ENCODE measurements around the gene NLRP6.
"Not testable (repeated sequence)": the region's sequence is repeated elsewhere in the genome, so short reads cannot be mapped to it uniquely, and the experiment has no call there.

NLRP6 gene

DNA sequence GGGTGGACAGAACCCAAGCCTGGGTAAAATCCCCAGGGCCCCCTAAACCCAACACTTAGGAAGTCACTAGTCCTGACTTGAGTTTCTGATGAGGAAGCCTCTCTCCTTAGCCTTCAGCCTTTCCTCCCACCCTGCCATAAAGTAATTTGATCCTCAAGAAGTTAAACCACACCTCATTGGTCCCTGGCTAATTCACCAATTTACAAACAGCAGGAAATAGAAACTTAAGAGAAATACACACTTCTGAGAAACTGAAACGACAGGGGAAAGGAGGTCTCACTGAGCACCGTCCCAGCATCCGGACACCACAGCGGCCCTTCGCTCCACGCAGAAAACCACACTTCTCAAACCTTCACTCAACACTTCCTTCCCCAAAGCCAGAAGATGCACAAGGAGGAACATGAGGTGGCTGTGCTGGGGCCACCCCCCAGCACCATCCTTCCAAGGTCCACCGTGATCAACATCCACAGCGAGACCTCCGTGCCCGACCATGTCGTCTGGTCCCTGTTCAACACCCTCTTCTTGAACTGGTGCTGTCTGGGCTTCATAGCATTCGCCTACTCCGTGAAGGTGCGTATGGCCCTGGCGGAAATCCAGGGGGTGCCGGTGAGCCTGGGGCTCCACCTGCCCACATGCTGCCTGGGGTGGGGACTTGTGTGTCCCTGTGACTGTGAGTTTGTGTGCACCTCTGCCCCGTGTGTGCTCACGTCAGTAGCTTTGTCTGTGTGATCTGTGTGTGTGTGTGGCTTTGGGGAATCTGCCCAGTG lies 35.8 kb downstream of the NLRP6 start, which contains the start of gene IFITM1:
Gene IFITM1 (plus strand): TSS at position 254 of the 767 bp plus-strand sequence. CDS start 131 bp downstream, at position 385.
- Histone ChIP-seq H3K9me3 (ENCODE audit: insufficient read depth, low read depth, low read length) (no peaks in the 10 kb centered on the region), H3K9ac (ENCODE audit: low read depth, low read length) (peak within 1 kb of the TSS; percentile 73), H3K4me1 (ENCODE audit: insufficient read depth, low read length) (peaks cover 44% of the 10 kb centered on the region), H3K27me3 (ENCODE audit: insufficient read depth, low read length) (peaks cover 32% of the 10 kb centered on the region), H3K4me3 (ENCODE audit: low read length) (peak within 1 kb of the TSS; percentile 67), H3K36me3 (ENCODE audit: insufficient read depth, low read length) (peaks cover 7% of the 10 kb centered on the region; the same call in 1 of the 2 replicates), H3K27ac (ENCODE audit: low read depth, low read length) (peak within 1 kb of the TSS; percentile 84; the same call in 1 of the 2 replicates)
- 3% methylated on average over 18 of the region's 18 CpGs for WGBS

DNA sequence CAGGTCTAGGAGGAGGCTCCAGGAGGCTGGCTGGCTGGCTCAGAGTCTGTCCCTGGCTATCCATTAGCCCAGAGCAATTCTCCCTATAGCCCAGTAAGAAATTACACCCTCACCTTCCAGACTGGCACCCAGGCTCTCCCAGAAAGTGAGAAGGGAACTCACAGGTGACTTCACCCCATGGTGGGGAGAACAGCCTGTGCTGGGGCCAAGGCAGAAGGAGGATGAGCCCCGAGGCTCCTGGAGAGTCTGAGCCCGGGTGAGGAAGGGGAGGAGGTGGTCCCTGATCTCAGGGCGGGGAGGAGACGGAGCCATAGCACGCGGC lies 36.3 kb downstream of the NLRP6 start:
- H3K36me3 ChIP-seq (ENCODE audit: insufficient read depth, low read length); H3K9me3 ChIP-seq (ENCODE audit: insufficient read depth, low read depth, low read length); H3K27ac ChIP-seq (ENCODE audit: low read depth, low read length): not testable (repeated sequence)
- Histone ChIP-seq H3K4me1 (ENCODE audit: insufficient read depth, low read length) (peaks cover 39% of the 10 kb centered on the region), H3K9ac (ENCODE audit: low read depth, low read length) (peak overlapping the region; percentile 44), H3K27me3 (ENCODE audit: insufficient read depth, low read length) (peaks cover 32% of the 10 kb centered on the region), H3K4me3 (ENCODE audit: low read length) (peak overlapping the region; percentile 67)
- 0% methylated on average over 4 of the region's 6 CpGs for WGBS

DNA sequence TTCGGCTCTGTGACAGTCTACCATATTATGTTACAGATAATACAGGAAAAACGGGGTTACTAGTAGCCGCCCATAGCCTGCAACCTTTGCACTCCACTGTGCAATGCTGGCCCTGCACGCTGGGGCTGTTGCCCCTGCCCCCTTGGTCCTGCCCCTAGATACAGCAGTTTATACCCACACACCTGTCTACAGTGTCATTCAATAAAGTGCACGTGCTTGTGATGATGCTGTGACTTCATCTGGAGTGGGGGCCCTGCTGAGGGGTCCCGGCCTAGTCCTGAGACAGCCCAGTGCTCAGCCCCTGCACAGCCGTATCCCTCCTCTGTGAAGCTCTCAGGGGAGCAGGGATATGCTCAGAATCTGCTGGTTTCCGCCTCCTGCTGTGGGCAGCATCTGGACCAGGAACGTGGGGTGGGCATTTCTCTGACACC lies 36.9 kb downstream of the NLRP6 start:
- Histone ChIP-seq H3K27ac (ENCODE audit: low read depth, low read length) (no peak overlapping the region), H3K4me3 (ENCODE audit: low read length) (peak overlapping the region; percentile 67), H3K27me3 (ENCODE audit: insufficient read depth, low read length) (peaks cover 32% of the 10 kb centered on the region), H3K9ac (ENCODE audit: low read depth, low read length) (peak overlapping the region; percentile 73), H3K36me3 (ENCODE audit: insufficient read depth, low read length) (peaks cover 7% of the 10 kb centered on the region; the same call in 1 of the 2 replicates), H3K4me1 (ENCODE audit: insufficient read depth, low read length) (peaks cover 33% of the 10 kb centered on the region), H3K9me3 (ENCODE audit: insufficient read depth, low read depth, low read length) (no peaks in the 10 kb centered on the region)
- 15% methylated on average over 9 of the region's 9 CpGs for WGBS

DNA sequence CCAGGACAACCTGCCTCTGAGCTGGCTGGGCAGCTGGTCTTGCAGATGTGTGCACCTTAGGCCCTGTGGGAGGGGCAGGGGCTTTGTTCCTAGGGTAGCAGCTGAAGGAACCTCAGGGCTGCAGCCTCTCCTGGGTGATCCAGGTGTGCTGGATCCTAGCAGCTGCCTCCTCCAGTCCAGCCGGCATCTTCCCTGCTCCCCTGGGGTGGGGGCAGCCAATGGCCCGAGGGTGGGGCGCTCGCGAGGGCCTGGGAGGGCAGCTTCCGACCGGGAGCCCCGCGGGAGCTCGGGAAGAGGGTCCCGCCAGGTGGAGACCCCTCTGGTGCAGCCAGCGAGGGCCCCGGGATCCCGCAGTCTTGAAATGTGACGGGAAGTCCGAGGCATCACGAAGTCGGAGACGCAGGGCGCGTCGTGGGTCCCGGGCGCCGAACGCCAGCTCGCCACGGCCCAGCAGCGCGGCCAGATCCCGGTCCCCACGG lies 37.3 kb downstream of the NLRP6 start:
- H3K4me3 ChIP-seq (ENCODE audit: low read length), result peak overlapping the region; percentile 67
- H3K4me1 ChIP-seq (ENCODE audit: insufficient read depth, low read length), result peaks cover 33% of the 10 kb centered on the region
- H3K27ac ChIP-seq (ENCODE audit: low read depth, low read length), result peak overlapping the region; percentile 84; the same call in 1 of the 2 replicates
- H3K36me3 ChIP-seq (ENCODE audit: insufficient read depth, low read length), result peaks cover 7% of the 10 kb centered on the region; the same call in 1 of the 2 replicates
- H3K9ac ChIP-seq (ENCODE audit: low read depth, low read length), result peak overlapping the region; percentile 73
- peaks cover 32% of the 10 kb centered on the region for H3K27me3 ChIP-seq (ENCODE audit: insufficient read depth, low read length)
- H3K9me3 ChIP-seq (ENCODE audit: insufficient read depth, low read depth, low read length), result no peaks in the 10 kb centered on the region
- 1% methylated on average over 32 of the region's 32 CpGs for WGBS

DNA sequence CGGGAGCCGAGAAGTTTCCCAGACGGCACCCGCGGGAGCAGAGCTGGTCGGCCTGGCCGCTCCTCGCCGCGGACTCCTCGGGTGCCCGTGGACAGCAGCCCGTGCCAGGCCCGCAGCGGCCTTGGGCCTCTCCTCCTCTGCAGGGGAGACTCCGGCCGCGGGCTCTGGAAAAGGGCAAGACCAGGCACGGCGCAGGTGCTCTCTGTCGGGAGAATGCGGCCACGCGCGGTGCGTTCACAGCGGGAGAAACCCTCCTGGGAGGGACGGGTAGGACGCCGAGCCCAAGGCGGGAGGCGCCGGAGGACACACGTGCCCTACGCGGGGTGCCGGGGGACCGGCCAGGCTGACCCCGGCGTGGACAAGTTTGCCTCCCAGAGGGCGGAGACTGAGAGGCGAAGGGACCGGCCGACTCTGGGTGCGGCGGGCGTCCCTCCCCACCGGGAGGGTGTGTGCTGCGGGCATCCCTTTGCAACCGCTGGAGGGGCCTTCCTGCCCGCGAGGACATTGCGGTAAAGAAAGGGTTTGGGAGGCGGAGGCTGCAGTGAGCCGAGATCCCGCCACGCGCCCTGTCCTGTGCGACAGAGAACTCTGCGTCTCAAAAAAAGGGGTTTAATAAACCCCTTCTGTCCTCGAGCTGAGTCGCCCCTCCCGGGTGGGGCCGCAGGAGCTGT lies 38.0 kb downstream of the NLRP6 start:
- Histone ChIP-seq H3K4me3 (ENCODE audit: low read length) (peak overlapping the region; percentile 67), H3K36me3 (ENCODE audit: insufficient read depth, low read length) (peaks cover 7% of the 10 kb centered on the region; the same call in 1 of the 2 replicates), H3K9ac (ENCODE audit: low read depth, low read length) (peak overlapping the region; percentile 73), H3K27ac (ENCODE audit: low read depth, low read length) (peak overlapping the region; percentile 84), H3K9me3 (ENCODE audit: insufficient read depth, low read depth, low read length) (no peaks in the 10 kb centered on the region), H3K4me1 (ENCODE audit: insufficient read depth, low read length) (peaks cover 33% of the 10 kb centered on the region), H3K27me3 (ENCODE audit: insufficient read depth, low read length) (peaks cover 32% of the 10 kb centered on the region)
- 2% methylated on average over 64 of the region's 64 CpGs for WGBS

DNA sequence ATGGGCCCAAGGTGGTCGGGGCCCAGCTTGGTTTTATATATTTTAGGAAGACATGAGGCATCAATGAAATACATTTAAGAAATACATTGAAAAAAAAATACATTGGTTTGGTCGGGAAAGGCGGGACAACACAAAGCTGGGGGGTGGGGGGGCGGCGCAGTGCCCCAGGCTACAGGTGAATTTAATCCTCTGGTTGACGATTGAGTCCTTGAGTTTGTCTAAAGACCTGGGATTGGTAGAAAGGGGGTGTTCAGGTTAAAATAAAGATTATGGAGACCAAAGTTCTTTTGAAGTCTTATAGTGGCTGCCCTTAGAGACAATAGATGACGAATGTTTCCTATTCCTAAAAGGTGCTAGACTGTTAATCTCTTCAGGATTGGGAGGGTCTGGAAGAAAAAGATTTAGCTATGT lies 38.7 kb downstream of the NLRP6 start:
- Histone ChIP-seq H3K9me3 (ENCODE audit: insufficient read depth, low read depth, low read length) (no peaks in the 10 kb centered on the region), H3K9ac (ENCODE audit: low read depth, low read length) (peak overlapping the region; percentile 73), H3K27me3 (ENCODE audit: insufficient read depth, low read length) (peaks cover 30% of the 10 kb centered on the region), H3K27ac (ENCODE audit: low read depth, low read length) (peak overlapping the region; percentile 84; the same call in 1 of the 2 replicates), H3K4me1 (ENCODE audit: insufficient read depth, low read length) (peaks cover 31% of the 10 kb centered on the region), H3K4me3 (ENCODE audit: low read length) (peak overlapping the region; percentile 67), H3K36me3 (ENCODE audit: insufficient read depth, low read length) (peaks cover 7% of the 10 kb centered on the region; the same call in 1 of the 2 replicates)
- 4% methylated on average over 7 of the region's 7 CpGs for WGBS

DNA sequence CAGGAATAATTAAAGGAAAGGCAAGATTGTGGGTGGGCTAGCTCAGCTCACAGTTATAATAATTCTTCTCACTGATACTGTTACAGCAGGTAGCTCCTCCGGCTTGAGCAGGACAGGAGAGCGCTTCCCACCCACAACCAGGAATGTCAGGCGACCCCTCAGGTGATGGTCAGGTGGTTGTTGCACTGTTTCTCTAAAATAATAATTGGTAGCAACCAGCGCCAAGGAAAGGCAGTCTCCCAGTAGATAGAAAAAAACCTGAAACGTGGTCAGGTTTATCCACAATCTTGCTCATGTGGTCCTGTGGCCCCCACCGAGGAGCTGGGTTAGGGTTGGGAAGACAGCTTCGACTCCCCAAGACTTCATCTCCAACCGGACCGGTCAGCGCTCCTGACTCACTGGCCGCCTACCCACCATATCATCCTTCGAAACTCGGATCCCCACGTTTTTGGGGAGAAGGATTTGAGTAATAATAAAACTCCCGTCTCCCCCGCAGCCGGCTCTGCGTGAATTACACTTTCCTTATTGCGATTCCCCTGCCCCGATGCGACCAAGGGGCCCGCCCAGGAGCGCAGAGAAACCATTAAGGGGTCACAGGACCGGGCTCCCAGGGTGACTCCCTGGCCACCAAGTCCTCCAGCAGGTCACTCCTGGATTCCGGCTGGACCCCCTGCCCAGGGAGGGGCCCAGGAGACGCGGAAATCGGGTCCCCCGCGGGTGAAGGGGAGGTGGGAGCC lies 39.6 kb downstream of the NLRP6 start:
- WGBS, result 3% methylated on average over 14 of the region's 30 CpGs
- H3K9ac ChIP-seq (ENCODE audit: low read depth, low read length), result peak overlapping the region; percentile 47
- peak overlapping the region; percentile 84 for H3K27ac ChIP-seq (ENCODE audit: low read depth, low read length)
- H3K27me3 ChIP-seq (ENCODE audit: insufficient read depth, low read length), result peaks cover 28% of the 10 kb centered on the region
- peak overlapping the region; percentile 67 for H3K4me3 ChIP-seq (ENCODE audit: low read length)
- not testable (repeated sequence) for H3K9me3 ChIP-seq (ENCODE audit: insufficient read depth, low read depth, low read length); H3K36me3 ChIP-seq (ENCODE audit: insufficient read depth, low read length)
- peaks cover 23% of the 10 kb centered on the region for H3K4me1 ChIP-seq (ENCODE audit: insufficient read depth, low read length)

DNA sequence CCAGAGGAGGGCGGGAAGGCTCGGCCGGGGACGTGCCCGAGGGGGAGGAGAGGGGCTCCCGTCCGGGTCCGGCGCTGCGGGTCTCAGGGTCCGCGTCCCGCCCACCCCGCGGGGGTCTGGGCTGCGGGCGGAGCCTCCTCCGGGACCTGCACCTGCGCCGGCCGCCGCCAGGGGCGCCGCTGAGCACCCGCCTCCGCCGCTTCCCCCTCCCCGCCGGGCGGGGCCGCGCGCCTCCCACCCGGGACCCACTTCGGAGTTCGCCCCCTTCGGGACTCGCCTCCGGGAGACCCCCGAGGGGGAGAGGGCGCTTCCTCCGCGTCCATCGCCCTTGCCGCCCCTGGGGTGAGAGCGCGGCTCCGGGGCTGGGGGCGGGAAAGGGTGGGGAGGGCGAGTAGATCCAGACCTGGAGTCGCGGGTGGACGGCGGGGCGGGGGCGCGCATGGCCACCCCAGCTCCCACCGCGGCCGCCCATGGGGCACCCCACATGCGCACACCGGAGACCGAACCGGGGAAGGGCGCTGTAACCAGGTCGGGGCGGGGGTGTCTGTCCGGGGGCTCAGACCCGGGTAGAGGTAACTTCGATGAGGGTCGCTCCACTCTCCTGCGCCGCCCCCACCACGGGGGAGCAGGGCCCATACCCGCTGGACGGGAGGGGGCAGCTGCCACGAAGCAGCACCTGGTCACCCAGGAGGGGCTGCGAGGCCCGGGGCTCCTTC lies 40.4 kb downstream of the NLRP6 start:
- Histone ChIP-seq H3K27me3 (ENCODE audit: insufficient read depth, low read length) (peaks cover 28% of the 10 kb centered on the region), H3K4me1 (ENCODE audit: insufficient read depth, low read length) (peaks cover 15% of the 10 kb centered on the region), H3K4me3 (ENCODE audit: low read length) (peak overlapping the region; percentile 37)
- not testable (repeated sequence) for H3K9me3 ChIP-seq (ENCODE audit: insufficient read depth, low read depth, low read length); H3K27ac ChIP-seq (ENCODE audit: low read depth, low read length); H3K9ac ChIP-seq (ENCODE audit: low read depth, low read length); H3K36me3 ChIP-seq (ENCODE audit: insufficient read depth, low read length)
- 6% methylated on average over 7 of the region's 79 CpGs for WGBS

DNA sequence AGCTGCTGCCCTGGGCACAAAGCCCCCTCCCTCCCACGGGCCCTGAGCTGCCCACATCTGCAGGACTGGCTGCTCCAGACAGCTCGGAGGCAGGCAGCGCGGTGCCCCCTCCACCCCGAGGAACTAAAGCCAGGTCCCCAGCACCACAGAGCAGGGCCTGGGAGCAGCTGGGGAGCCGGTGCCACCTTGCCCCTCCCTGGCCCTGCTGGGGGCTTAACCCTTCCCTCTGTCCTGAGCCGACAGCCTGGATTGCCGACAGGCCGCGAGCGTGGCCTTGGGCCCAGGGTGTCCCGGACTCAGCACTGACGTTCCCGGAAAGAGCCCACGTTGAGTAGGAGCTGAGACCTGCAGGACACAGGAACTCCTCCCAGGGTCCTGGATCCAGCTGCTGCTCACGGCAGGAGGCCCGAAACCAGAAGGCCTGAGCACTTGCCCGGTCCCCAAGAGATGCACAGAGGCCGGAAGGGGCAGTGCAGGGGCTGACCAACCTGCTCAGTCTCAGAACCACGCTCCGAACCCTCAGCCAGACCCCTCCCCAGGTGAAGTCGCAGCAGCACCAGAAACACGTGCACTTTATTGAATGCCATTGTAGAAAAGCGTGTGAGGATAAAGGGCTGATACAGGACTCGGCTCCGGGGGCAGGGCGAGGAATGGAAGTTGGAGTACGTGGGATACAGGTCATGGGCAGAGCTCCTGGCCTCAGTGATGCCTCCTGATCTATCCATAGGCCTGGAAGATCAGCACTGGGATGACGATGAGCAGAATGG lies 41.1 kb downstream of the NLRP6 start:
- H3K4me3 ChIP-seq (ENCODE audit: low read length), result peak overlapping the region; percentile 37
- H3K27me3 ChIP-seq (ENCODE audit: insufficient read depth, low read length), result peaks cover 28% of the 10 kb centered on the region
- 21% methylated on average over 19 of the region's 29 CpGs for WGBS
- H3K9ac ChIP-seq (ENCODE audit: low read depth, low read length); H3K27ac ChIP-seq (ENCODE audit: low read depth, low read length); H3K36me3 ChIP-seq (ENCODE audit: insufficient read depth, low read length); H3K9me3 ChIP-seq (ENCODE audit: insufficient read depth, low read depth, low read length): not testable (repeated sequence)
- peaks cover 18% of the 10 kb centered on the region for H3K4me1 ChIP-seq (ENCODE audit: insufficient read depth, low read length)

DNA sequence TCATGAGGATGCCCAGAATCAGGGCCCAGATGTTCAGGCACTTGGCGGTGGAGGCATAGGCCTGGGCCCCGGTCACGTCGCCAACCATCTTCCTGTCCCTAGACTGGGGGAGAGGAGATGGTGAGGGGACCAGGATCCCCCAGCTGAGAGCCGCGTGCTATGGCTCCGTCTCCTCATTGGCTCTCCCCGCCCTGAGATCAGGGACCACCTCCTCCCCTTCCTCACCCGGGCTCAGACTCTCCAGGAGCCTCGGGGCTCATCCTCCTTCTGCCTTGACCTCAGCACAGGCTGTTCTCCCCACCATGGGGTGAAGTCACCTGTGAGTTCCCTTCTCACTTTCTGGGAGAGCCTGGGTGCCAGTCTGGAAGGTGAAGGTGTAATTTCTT lies 41.7 kb downstream of the NLRP6 start:
- H3K9ac ChIP-seq (ENCODE audit: low read depth, low read length); H3K27ac ChIP-seq (ENCODE audit: low read depth, low read length); H3K36me3 ChIP-seq (ENCODE audit: insufficient read depth, low read length); H3K9me3 ChIP-seq (ENCODE audit: insufficient read depth, low read depth, low read length): not testable (repeated sequence)
- Histone ChIP-seq H3K27me3 (ENCODE audit: insufficient read depth, low read length) (peaks cover 28% of the 10 kb centered on the region), H3K4me3 (ENCODE audit: low read length) (peak overlapping the region; percentile 62), H3K4me1 (ENCODE audit: insufficient read depth, low read length) (peaks cover 22% of the 10 kb centered on the region)
- WGBS, result no CpG with 5 or more reads among the region's 10 CpGs
